ENCODE results near the gene RASSF5. TPM values are rescaled to one million over a fixed set of nuclear protein-coding genes. Genes with fewer than 3 reads are reported as not detected.

RASSF5 gene
- total and polyA plus RNA-seq, 2 of the 13 experiments (the other 11 are each of a cell fraction or from before 2014, with no cell fraction given), result 0.18 to 0.40 TPM

DNA sequence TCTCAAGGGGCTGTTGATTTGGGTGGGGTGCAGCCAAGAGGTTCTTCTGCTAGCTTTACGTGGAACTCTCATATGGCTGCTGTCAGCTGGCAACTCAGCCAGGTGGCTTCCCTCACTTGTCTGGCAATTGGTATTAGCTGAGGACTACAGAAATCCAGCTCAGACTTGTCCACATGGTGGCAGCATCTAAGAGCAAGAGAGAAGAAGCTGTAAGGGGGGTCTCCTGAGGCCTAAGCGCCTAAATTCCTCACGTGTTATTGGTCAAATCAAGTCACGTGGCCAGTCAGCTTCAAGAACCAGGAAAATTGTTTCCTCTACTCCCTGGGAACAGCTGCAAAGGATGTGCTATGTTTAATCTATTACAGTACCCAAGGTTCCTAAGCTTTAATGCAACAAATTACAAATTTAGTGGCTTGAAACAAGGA lies 123.8 kb downstream of the RASSF5 start (continued):
- TF ChIP-seq STAG1 (CRISPR knock-in tag; IDR thresholded peaks at IDR 0.05) (peak; percentile 49), ZFX (CRISPR knock-in tag; IDR thresholded peaks at IDR 0.05; ENCODE audit: low read depth) (no peak)

DNA sequence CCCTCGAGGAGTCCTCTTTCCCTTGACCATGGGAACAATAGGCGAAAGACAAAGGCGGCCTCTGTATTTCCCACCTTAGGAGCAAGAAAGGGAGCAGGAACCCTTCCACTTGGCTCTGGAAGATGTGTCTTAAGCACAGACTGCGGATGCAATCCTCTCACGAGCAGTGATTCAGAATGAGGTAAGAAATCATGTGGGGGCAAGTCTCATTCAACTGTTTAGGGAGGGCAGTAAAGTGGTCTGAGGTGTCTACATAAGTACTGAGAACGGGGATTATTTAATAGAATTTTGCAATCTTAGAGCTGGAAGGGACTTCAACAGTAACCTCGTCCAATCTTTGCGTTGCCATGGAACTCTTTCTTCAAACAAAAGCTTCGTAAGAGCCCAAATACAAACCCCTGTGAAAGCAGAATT lies 126.4 kb downstream of the RASSF5 start:
- in situ Hi-C loops (cut with HindIII; ENCODE audit: extremely low pct_ligation_motif_present, low pct_unique_long_range_greater_than_20kb), result loop anchor here (5.0 to 25.0 kb wide), 2 partner anchors 34 to 279 kb away; partner anchors contain the start of gene FCMR
- Histone ChIP-seq H3K4me1 (ENCODE audit: insufficient read depth, low read length) (peaks cover 26% of the 10 kb centered on the region), H3K9me3 (ENCODE audit: low read length) (no peaks in the 10 kb centered on the region), H3K27ac (ENCODE audit: extremely low read length, insufficient read depth, low read length) (no peak overlapping the region), H3K79me2 (ENCODE audit: insufficient read depth, low read length) (no peaks in the 10 kb centered on the region), H2AFZ (ENCODE audit: low read length) (no peak overlapping the region), H3K4me3 (replicated peaks in 1 of 3; ENCODE audit: insufficient read depth in 1 of 3, low read depth in 2 of 3, low read length in 3 of 3) (no peak overlapping the region; a peak in 1 of 6 replicates), H4K20me1 (ENCODE audit: insufficient read depth, low read length) (no peaks in the 10 kb centered on the region), H3K9ac (ENCODE audit: insufficient read depth, low read depth, low read length) (no peak overlapping the region), H3K36me3 (replicated peaks in 1 of 2; ENCODE audit: control insufficient read depth in 1 of 2, insufficient read depth in 2 of 2, low read length in 2 of 2) (no peaks in the 10 kb centered on the region), H3K27me3 (ENCODE audit: control insufficient read depth in 1 of 2, insufficient read depth in 2 of 2, low read length in 2 of 2) (peaks cover 0 to 16% of the 10 kb centered on the region in 2 experiments; a peak in 3 of 5 replicates), H3K4me2 (ENCODE audit: low read depth, low read length) (peak overlapping the region; percentile 39)
- TF ChIP-seq SETDB1 (CRISPR knock-in tag; IDR thresholded peaks at IDR 0.05; ENCODE audit: borderline replicate concordance), result no peak
- TF ChIP-seq U2AF1 (optimal IDR thresholded peaks at IDR 0.05; ENCODE audit: low read depth, low read length), result no peak
- no peak for TF ChIP-seq ASH2L (IDR thresholded peaks at IDR 0.05; ENCODE audit: insufficient read length, low read depth, low read length)
- CTCF ChIA-PET (ENCODE audit: low intra/inter-chr PET ratio, low total read pairs), result interaction anchor here (0.9 to 3.2 kb wide), 4 partner anchors 25 to 279 kb away, joined by 3 to 33 read pairs (median 4); no protein-coding TSS in a partner anchor
- no peak for FAIRE-seq
- ATAC-seq, result no peak
- intact Hi-C loops (cut with micrococcal nuclease; ENCODE audit: unreplicated experiment), result loop anchor here (1.0 to 5.0 kb wide), 5 partner anchors 21 to 349 kb away; partner anchors contain the start of gene EIF2D
- DNase-seq (ENCODE audit: low spot score), result no peak
- BruUV-seq (replicated peaks), result no TSS peak
- POLR2A ChIA-PET, result no interaction called here
- 21% methylated on average over 9 of the region's 9 CpGs for WGBS (ENCODE audit: low lambda C conversion rate)
